ENCODE data around the gene PARM1.

GRCh38 chr4:74971862-74972261 lies 38.9 kb downstream of the PARM1 start:
- TF ChIP-seq POLR2AphosphoS5 (IDR thresholded peaks at IDR 0.05; ENCODE audit: low read depth, low read length) (no peak), POLR2A (IDR thresholded peaks at IDR 0.05; ENCODE audit: low read depth, low read length) (no peak), TAF1 (IDR thresholded peaks at IDR 0.05; ENCODE audit: borderline replicate concordance, low read depth, low read length) (no peak)

Measured in GM12892 (cell line).